ENCODE measurements around the gene VEZT.

GRCh38 chr12:95257541-95257940 lies 39.9 kb downstream of the VEZT start:
- TF ChIP-seq CTCF (IDR thresholded peaks at IDR 0.05; ENCODE audit: poor library complexity) (no peak), EZH2 (IDR thresholded peaks at IDR 0.05; ENCODE audit: borderline replicate concordance) (no peak), EZH2phosphoT487 (IDR thresholded peaks at IDR 0.05; ENCODE audit: low read depth, severe bottlenecking, unreplicated experiment) (no peak)
